ENCODE results near the gene RAPGEF2.

The RAPGEF2 gene

DNA sequence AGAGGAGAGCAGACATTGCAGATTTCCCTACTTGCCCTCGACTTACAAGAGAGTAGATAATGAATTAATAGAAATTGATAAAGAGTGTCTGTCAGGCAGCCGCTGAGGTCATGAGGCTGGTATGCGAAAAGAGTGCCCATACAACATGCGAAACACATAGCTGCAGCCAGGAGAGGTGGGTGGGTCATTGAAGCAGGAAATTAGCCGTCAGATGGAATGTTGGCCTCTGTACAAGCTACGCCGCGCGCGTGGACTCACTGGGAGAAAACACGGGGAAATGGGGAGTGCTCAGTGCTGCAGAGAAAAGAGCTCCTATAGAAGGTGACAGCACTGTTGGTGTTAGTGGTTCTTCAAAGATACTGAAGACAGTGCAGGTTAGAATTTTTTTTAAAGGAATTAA, 125.1 kb downstream of the RAPGEF2 start:
- TF ChIP-seq, protein P1, sequence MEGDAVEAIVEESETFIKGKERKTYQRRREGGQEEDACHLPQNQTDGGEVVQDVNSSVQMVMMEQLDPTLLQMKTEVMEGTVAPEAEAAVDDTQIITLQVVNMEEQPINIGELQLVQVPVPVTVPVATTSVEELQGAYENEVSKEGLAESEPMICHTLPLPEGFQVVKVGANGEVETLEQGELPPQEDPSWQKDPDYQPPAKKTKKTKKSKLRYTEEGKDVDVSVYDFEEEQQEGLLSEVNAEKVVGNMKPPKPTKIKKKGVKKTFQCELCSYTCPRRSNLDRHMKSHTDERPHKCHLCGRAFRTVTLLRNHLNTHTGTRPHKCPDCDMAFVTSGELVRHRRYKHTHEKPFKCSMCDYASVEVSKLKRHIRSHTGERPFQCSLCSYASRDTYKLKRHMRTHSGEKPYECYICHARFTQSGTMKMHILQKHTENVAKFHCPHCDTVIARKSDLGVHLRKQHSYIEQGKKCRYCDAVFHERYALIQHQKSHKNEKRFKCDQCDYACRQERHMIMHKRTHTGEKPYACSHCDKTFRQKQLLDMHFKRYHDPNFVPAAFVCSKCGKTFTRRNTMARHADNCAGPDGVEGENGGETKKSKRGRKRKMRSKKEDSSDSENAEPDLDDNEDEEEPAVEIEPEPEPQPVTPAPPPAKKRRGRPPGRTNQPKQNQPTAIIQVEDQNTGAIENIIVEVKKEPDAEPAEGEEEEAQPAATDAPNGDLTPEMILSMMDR (IDR thresholded peaks at IDR 0.05; ENCODE audit: low read depth, low read length, missing control alignments) = no peak
- H3K4me3 ChIP-seq (replicated peaks; ENCODE audit: low read depth, low read length) = no peak overlapping the region
- DNase-seq (ENCODE audit: extremely low read depth, low read depth) = peak; percentile 24

DNA sequence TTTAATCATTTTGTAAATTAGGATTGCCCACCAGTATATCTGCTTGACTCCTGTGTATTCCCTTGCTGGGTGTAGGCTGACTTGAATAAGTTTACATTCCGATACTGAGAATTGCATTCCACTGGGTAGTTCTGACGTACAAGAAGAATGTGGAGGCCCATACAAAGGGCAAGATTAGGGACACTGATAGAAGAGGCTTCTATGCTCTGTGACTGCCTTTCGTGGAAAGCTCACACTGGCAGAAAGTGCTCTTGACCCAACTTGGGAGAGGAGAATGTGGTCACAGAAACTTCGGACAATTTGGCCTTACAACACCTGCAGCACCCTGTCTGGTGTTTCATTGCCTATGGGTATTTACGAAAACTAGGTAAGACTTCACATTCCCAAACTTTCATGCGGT, 126.3 kb downstream of the RAPGEF2 start:
- TF ChIP-seq, protein P1 (IDR thresholded peaks at IDR 0.05; ENCODE audit: low read depth, low read length, missing control alignments) = no peak
- H3K4me3 ChIP-seq (replicated peaks; ENCODE audit: low read depth, low read length) = no peak overlapping the region
- peak; percentile 19 for DNase-seq (ENCODE audit: extremely low read depth, low read depth)

DNA sequence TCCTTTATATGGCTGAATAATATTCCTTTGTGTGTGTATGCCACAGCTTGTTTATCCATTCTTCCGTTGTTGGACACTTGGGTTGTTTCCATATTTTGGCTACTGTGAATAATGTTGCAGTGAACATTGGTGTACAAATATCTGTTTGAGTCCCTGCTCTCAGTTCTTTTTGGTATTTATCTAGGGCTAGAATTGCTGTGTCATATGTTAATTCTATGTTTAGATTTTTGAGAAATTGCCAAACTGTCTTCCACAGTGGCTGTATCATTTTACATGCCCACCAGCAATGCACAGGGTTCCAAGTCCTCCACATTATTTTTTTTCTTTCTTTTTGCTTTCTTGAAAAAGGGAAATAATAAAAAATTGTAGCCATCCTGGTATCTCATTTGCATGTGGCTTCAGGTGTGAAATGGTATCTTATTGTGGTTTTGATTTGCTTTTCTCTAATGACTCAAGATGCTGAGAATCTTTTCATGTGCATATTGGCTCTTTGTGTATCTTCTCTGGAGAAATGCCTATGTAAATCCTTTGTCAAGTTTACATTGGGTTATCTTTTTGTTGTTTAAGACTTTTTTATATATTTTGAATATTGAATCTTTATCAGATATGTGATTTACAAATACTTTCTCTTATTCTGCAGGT, 129.7 kb downstream of the RAPGEF2 start:
- H3K4me3 ChIP-seq (replicated peaks; ENCODE audit: low read depth, low read length) = no peak overlapping the region
- TF ChIP-seq, protein P1 (IDR thresholded peaks at IDR 0.05; ENCODE audit: low read depth, low read length, missing control alignments) = no peak
- DNase-seq (ENCODE audit: extremely low read depth, low read depth) = no peak

DNA sequence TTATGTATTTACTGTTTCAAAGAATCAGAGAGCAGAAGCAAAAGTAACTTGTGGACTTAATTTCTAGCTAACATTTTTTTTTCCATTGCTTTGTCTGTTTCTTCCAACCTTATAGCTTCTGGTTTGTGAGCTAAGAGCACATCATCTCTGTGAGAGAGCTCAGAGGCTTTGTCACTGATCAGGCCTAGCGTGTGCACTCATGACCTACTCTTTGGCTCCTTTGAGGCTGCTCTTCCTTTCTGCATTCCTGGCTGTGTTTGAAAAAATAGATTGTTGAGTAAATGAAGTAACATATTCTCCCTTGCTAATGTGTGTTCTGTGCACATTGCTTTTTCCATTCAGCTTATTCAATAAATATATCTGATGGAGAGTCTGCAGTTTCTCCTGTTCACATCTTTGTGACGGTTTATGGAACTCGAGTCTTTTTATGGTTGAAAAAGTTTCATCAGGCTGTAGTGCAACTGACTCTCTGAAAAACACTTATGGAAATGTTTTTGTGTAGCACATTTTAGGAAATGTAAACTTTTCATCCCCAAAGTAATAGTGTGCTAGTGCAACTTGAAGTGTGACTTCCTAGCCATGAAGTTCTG, 133.0 kb downstream of the RAPGEF2 start:
- TF ChIP-seq, protein P1 (IDR thresholded peaks at IDR 0.05; ENCODE audit: low read depth, low read length, missing control alignments) = no peak
- no peak for DNase-seq (ENCODE audit: extremely low read depth, low read depth)
- no peak overlapping the region for H3K4me3 ChIP-seq (replicated peaks; ENCODE audit: low read depth, low read length)

DNA sequence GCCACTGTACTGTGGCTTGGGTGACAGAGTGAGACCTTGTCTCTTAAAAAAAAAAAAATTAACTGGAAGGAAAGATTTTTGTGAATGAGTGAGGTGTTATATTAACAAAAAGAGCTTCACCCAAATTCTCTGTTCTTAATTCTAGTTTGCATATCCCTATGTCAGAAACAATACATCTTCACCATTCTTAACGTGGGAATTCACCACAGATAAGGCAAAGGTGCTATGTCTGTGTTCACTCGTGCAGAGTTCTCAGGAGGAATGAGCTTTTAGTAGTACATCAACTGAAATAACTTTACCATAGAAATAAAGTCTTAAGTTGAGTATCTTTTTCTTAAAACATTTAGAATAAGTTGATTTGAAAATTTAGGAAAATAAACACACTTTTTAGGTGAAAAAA, 135.1 kb downstream of the RAPGEF2 start:
- TF ChIP-seq, protein P1 (IDR thresholded peaks at IDR 0.05; ENCODE audit: low read depth, low read length, missing control alignments) = no peak
- H3K4me3 ChIP-seq (replicated peaks; ENCODE audit: low read depth, low read length) = no peak overlapping the region
- no peak for DNase-seq (ENCODE audit: extremely low read depth, low read depth)

DNA sequence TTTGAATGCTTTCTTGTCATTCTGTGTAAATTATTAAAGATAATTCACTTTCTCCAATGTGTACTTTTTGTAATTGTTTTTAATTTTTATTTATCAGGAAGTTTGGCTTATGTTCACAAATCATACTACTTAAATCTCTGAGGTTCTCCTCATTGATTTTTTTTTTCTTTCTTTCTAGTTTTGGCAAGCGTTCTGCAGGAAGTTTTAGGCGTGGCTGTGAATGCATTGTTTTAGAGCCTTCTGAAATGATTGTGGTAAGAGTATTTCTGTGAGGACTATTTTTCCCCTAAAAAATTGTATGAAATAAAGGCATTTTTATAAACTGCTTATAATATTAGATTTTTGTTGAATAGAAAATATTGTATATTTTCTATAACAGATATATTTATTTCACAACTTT, 135.8 kb downstream of the RAPGEF2 start:
- TF ChIP-seq, protein P1 (IDR thresholded peaks at IDR 0.05; ENCODE audit: low read depth, low read length, missing control alignments) = no peak
- DNase-seq (ENCODE audit: extremely low read depth, low read depth) = no peak
- no peak overlapping the region for H3K4me3 ChIP-seq (replicated peaks; ENCODE audit: low read depth, low read length)

All from HFF-Myc (cell line).